Endothelial cell of umbilical vein (primary cell): ENCODE results near the gene CDK19. TPM values are rescaled to one million over a fixed set of nuclear protein-coding genes. Genes with fewer than 3 reads are reported as not detected.

ENCODE experiments used
- BruUV-seq: library from RNA; stranded (reverse); fragments of 400-500 nt; replicated peaks from 2 replicates; lab custom pipeline; 2021; lab: Mats Ljungman, UMichigan
- CTCF ChIA-PET: fragments of 300-600, 350-600 bp; sonication (Branson Sonifier 250); formaldehyde crosslinking; loops from one replicate; lab custom pipeline; 2021; ENCODE audit warnings: antibody characterized with exemption, inconsistent platforms; lab: Charles Lee
- POLR2A ChIA-PET: fragments of 300-600, 350-600 bp; sonication (Branson Sonifier 250); formaldehyde crosslinking; loops from one replicate; lab custom pipeline; 2021; ENCODE audit warnings: antibody characterized with exemption, inconsistent platforms; lab: Charles Lee
- DNase-seq: peaks from one replicate; pipeline ENCODE4 v3.0.0-alpha.2; 2011; ENCODE audit warnings: low read depth, low spot score
- FAIRE-seq: peaks from 2 replicates; lab custom pipeline; 2011; peaks lifted over from hg19 to GRCh38; lab: Jason Lieb, UNC
- H2AFZ ChIP-seq: 2 replicates; pipeline ENCODE4 v1.6.0; 2012; ENCODE audit warnings: low read depth, low read length, control low read depth, inconsistent platforms
- H3K27ac ChIP-seq: 2 replicates; pipeline ENCODE4 v1.5.1; 2011; ENCODE audit warnings: low read depth, mild to moderate bottlenecking, control low read depth, low read length, moderate library complexity; ENCODE audit not compliant: insufficient read depth
- H3K27me3 ChIP-seq, 2 experiments: 2 replicates each; pipeline versions ENCODE4 v1.6.0 to v1.6.1; 2011; ENCODE audit warnings: low read length in 2 of 2, mixed read lengths in 1 of 2; ENCODE audit not compliant: control insufficient read depth in 2 of 2, insufficient read depth in 2 of 2
- H3K36me3 ChIP-seq, 2 experiments: 2 replicates in 1 of 2; 3 replicates in 1 of 2; pipeline ENCODE4 v1.5.1; 2011; ENCODE audit warnings: low read length in 2 of 2, mild to moderate bottlenecking in 1 of 2, moderate library complexity in 1 of 2; ENCODE audit not compliant: control insufficient read depth in 2 of 2, insufficient read depth in 2 of 2; ENCODE audit errors: extremely low read depth in 1 of 2
- H3K4me1 ChIP-seq: 3 replicates; pipeline ENCODE4 v1.5.1; 2011; ENCODE audit warnings: mild to moderate bottlenecking, low read length; ENCODE audit not compliant: control insufficient read depth, insufficient read depth; ENCODE audit errors: extremely low read depth
- H3K4me2 ChIP-seq: 2 replicates; pipeline ENCODE4 v1.6.1; 2011; ENCODE audit warnings: low read length, control low read depth, mixed read lengths; ENCODE audit not compliant: insufficient read depth
- H3K4me3 ChIP-seq, 3 experiments: fragments of 200-600 bp in 1 of 3; sonication (generic), shearing (Covaris generic) in 1 of 3; replicated peaks in 1 of 3; 2 replicates each; pipeline ENCODE4 v1.5.1; 2011 to 2016; ENCODE audit warnings: control low read depth in 3 of 3, low read length in 3 of 3, mild to moderate bottlenecking in 2 of 3, inconsistent platforms in 1 of 3, low read depth in 1 of 3, moderate library complexity in 1 of 3; ENCODE audit not compliant: insufficient read depth in 1 of 3
- H3K79me2 ChIP-seq: 2 replicates; pipeline ENCODE4 v1.6.0; 2012; ENCODE audit warnings: low read length, inconsistent platforms; ENCODE audit not compliant: control insufficient read depth, insufficient read depth
- H3K9ac ChIP-seq: replicated peaks from 2 replicates; pipeline ENCODE3; 2011; ENCODE audit warnings: low read length, control low read depth; ENCODE audit not compliant: insufficient read depth; ENCODE audit errors: extremely low read depth
- H3K9me1 ChIP-seq: replicated peaks from 3 replicates; pipeline ENCODE4 v1.6.0; 2011; ENCODE audit warnings: mild to moderate bottlenecking, low read length; ENCODE audit not compliant: control insufficient read depth, insufficient read depth; ENCODE audit errors: extremely low read depth
- H3K9me3 ChIP-seq: replicated peaks from 2 replicates; pipeline ENCODE4 v1.5.1; 2012; ENCODE audit warnings: low read length, inconsistent platforms; ENCODE audit not compliant: control insufficient read depth, insufficient read depth
- H4K20me1 ChIP-seq: replicated peaks from 2 replicates; pipeline ENCODE3; 2011; ENCODE audit warnings: mild to moderate bottlenecking, low read length; ENCODE audit not compliant: control insufficient read depth, insufficient read depth; ENCODE audit errors: extremely low read depth
- EZH2 ChIP-seq: IDR thresholded peaks from 2 replicates; pipeline ENCODE4 v1.6.1; 2012; ENCODE audit warnings: borderline replicate concordance, low read depth, mild to moderate bottlenecking, moderate library complexity, low read length, inconsistent platforms; ENCODE audit not compliant: severe bottlenecking
- FOS ChIP-seq: IDR thresholded peaks from 2 replicates; pipeline ENCODE4 v1.6.1; 2011; ENCODE audit warnings: mild to moderate bottlenecking, low read length, moderate library complexity, borderline replicate concordance; ENCODE audit not compliant: insufficient read depth
- GATA2 ChIP-seq: IDR thresholded peaks from 2 replicates; pipeline ENCODE4 v1.7.0; 2011; ENCODE audit warnings: low read depth, mild to moderate bottlenecking, moderate library complexity, mixed read lengths, low read length; ENCODE audit not compliant: insufficient read length, insufficient read depth
- JUN ChIP-seq: IDR thresholded peaks from 2 replicates; pipeline ENCODE4 v1.6.1; 2011; ENCODE audit warnings: borderline replicate concordance, low read depth; ENCODE audit not compliant: insufficient read length, insufficient read depth
- MAX ChIP-seq: IDR thresholded peaks from 2 replicates; pipeline ENCODE4 v1.6.1; 2011; ENCODE audit not compliant: insufficient read depth, insufficient read length
- MYC ChIP-seq: IDR thresholded peaks from one replicate; pipeline ENCODE4 v1.6.1; 2011; ENCODE audit warnings: mild to moderate bottlenecking, low read depth, low read length
- POLR2A ChIP-seq: IDR thresholded peaks from 2 replicates; pipeline ENCODE4 v1.6.1; 2012; ENCODE audit warnings: low read depth, mild to moderate bottlenecking, control low read depth, low read length
- POLR2AphosphoS5 ChIP-seq: IDR thresholded peaks from 2 replicates; pipeline ENCODE4 v1.6.1; 2012; ENCODE audit warnings: low read depth, mild to moderate bottlenecking, control low read depth, low read length, moderate library complexity; ENCODE audit not compliant: insufficient read depth
- dilution Hi-C: fragments of 300-500 bp; cut with MboI; formaldehyde crosslinking; loops from one replicate; pipeline ENCODE4 v1.15.0; 2019; ENCODE audit warnings: low sequenced_read_pairs; ENCODE audit not compliant: extremely low pct_ligation_motif_present
- intact Hi-C: fragments of 100-400 bp; cut with micrococcal nuclease; formaldehyde crosslinking; loops from one replicate; pipeline ENCODE4 v1.10.0; 2022
- polyA plus RNA-seq, 4 experiments: library from polyadenylated mRNA; depleted of rRNA in 3 of 4; stranded (reverse) in 3 of 4; unstranded in 1 of 4; fragments of >200 nt; gene quantifications; 2 replicates each; pipeline versions ENCODE4 v1.2.1 to v1.2.3, GENCODE V29; 2011 to 2012; ENCODE audit warnings: missing spikeins in 1 of 4
- total RNA-seq: library from RNA; stranded (reverse); gene quantifications from 2 replicates; pipeline ENCODE4 v1.2.3, GENCODE V29; 2021
- TF ChIP-seq, protein P1 (sequence below), 2 donors: IDR thresholded peaks; 1 replicate in 1 of 2; 2 replicates in 1 of 2; pipeline ENCODE4 v1.5.1; 2011; ENCODE audit warnings: low read length in 2 of 2, mild to moderate bottlenecking in 2 of 2, moderate library complexity in 2 of 2, control low read depth in 1 of 2, inconsistent platforms in 1 of 2, low read depth in 1 of 2; ENCODE audit not compliant: insufficient read depth in 1 of 2; ENCODE audit errors: extremely low read depth in 1 of 2

Gene CDK19
- total and polyA plus RNA-seq, 2 donors (not counting 3 experiments of a cell fraction or from before 2014, with no cell fraction given) = 4.6 to 12.1 TPM

DNA sequence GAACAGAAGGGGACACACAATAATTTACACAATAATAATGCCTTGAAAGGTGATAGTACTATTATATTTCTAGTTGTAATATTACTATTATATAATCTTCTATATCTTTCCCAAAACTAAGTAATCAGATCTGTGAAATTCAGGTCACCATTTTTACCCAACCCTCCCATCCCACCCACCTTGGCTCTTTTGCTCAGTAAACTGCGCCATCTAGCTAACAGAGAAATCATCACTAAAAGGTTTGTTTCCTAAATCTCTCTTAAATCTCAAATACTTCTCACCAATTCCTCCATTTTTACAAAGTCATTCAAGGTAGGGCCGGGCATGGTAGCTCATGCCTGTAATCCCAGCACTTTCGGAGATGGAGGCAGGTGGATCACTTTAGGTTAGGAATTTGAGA lies 83.4 kb downstream of the CDK19 start:
- FAIRE-seq (no peak), DNase-seq (no peak)
- intact Hi-C loops (no loop called here), dilution Hi-C loops (no loop called here)
- no peaks in the 10 kb centered on the region for H3K9me3 ChIP-seq
- H3K27ac ChIP-seq = no peak overlapping the region
- H3K4me2 ChIP-seq = no peak overlapping the region
- H3K4me3 ChIP-seq = no peak overlapping the region
- TF ChIP-seq MYC (no peak), POLR2A (no peak), POLR2AphosphoS5 (no peak), FOS (no peak), GATA2 (no peak), JUN (no peak), EZH2 (no peak), MAX (no peak)
- TF ChIP-seq, protein P1, sequence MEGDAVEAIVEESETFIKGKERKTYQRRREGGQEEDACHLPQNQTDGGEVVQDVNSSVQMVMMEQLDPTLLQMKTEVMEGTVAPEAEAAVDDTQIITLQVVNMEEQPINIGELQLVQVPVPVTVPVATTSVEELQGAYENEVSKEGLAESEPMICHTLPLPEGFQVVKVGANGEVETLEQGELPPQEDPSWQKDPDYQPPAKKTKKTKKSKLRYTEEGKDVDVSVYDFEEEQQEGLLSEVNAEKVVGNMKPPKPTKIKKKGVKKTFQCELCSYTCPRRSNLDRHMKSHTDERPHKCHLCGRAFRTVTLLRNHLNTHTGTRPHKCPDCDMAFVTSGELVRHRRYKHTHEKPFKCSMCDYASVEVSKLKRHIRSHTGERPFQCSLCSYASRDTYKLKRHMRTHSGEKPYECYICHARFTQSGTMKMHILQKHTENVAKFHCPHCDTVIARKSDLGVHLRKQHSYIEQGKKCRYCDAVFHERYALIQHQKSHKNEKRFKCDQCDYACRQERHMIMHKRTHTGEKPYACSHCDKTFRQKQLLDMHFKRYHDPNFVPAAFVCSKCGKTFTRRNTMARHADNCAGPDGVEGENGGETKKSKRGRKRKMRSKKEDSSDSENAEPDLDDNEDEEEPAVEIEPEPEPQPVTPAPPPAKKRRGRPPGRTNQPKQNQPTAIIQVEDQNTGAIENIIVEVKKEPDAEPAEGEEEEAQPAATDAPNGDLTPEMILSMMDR (IDR thresholded peaks at IDR 0.05; ENCODE audit: extremely low read depth in 1 of 2, insufficient read depth in 1 of 2, low read depth in 1 of 2, low read length in 2 of 2) = no peak
- H3K27me3 ChIP-seq = no peaks in the 10 kb centered on the region
- no TSS peak for BruUV-seq
- no peaks in the 10 kb centered on the region for H3K79me2 ChIP-seq
- no peak overlapping the region for H3K9ac ChIP-seq
- no peaks in the 10 kb centered on the region for H3K36me3 ChIP-seq
- POLR2A ChIA-PET = no interaction called here
- H3K9me1 ChIP-seq = no peaks in the 10 kb centered on the region
- H4K20me1 ChIP-seq = no peaks in the 10 kb centered on the region
- no peak overlapping the region for H2AFZ ChIP-seq
- no peaks in the 10 kb centered on the region for H3K4me1 ChIP-seq
- CTCF ChIA-PET = interaction anchor here (0.6 to 1.4 kb wide), 4 partner anchors 8 to 1544 kb away, joined by 3 to 4 read pairs (median 4); no protein-coding TSS in a partner anchor
